ENCODE data around the gene ECSCR. TPM values are rescaled to one million over a fixed set of nuclear protein-coding genes. Genes with fewer than 3 reads are reported as not detected.
A peak's percentile ranks its signal among the peaks of the same experiment; 100 is the strongest.

Gene ECSCR
- total and polyA plus RNA-seq, 2 donors (not counting 3 experiments of a cell fraction or from before 2014, with no cell fraction given): 365 to 1,085 TPM

DNA sequence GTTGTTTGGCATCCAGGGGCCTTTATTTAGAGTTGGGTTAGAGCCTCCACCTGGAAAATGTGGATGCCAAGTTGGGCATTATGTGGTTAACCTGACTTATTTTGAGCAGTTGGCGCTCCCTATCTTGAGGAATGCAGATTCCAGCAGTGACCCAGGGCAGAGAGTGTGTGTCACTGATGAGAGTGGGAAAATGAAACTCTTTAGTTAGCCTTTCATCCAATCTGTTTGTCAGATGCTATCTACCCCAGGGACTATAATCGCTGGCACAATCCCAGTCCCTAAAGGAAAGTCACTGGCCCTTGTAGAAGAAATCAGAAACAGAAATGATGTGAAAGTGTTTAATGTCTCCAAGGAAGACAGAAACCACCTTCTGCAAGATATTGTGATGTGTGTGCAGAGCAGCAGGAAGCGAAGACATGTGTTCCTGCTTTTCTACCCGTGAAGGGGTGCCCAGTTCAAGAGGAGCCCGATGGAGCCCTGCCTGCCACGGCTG is 30.2 kb upstream of the ECSCR start:
- Histone ChIP-seq H4K20me1 (replicated peaks; ENCODE audit: control insufficient read depth, extremely low read depth, insufficient read depth, low read length) (no peaks in the 10 kb centered on the region), H3K4me3 (replicated peaks in 1 of 3; ENCODE audit: insufficient read depth in 1 of 3, low read depth in 1 of 3, low read length in 3 of 3) (no peak overlapping the region), H3K36me3 (ENCODE audit: control insufficient read depth in 2 of 2, extremely low read depth in 1 of 2, insufficient read depth in 2 of 2, low read length in 2 of 2) (no peaks in the 10 kb centered on the region), H3K4me1 (ENCODE audit: control insufficient read depth, extremely low read depth, insufficient read depth, low read length) (peaks cover 33% of the 10 kb centered on the region), H3K27me3 (ENCODE audit: control insufficient read depth in 2 of 2, insufficient read depth in 2 of 2, low read length in 2 of 2) (no peaks in the 10 kb centered on the region), H3K9ac (replicated peaks; ENCODE audit: extremely low read depth, insufficient read depth, low read length) (no peak overlapping the region), H3K9me3 (replicated peaks; ENCODE audit: control insufficient read depth, insufficient read depth, low read length) (no peaks in the 10 kb centered on the region), H3K9me1 (replicated peaks; ENCODE audit: control insufficient read depth, extremely low read depth, insufficient read depth, low read length) (no peaks in the 10 kb centered on the region), H2AFZ (ENCODE audit: low read depth, low read length) (peak overlapping the region; percentile 45), H3K4me2 (ENCODE audit: insufficient read depth, low read length) (peak overlapping the region; percentile 3), H3K79me2 (ENCODE audit: control insufficient read depth, insufficient read depth, low read length) (no peaks in the 10 kb centered on the region), H3K27ac (ENCODE audit: insufficient read depth, low read depth, low read length) (no peak overlapping the region)
- TF ChIP-seq GATA2 (IDR thresholded peaks at IDR 0.05; ENCODE audit: insufficient read depth, insufficient read length, low read depth, low read length): peak; percentile 19
- TF ChIP-seq, protein P1, sequence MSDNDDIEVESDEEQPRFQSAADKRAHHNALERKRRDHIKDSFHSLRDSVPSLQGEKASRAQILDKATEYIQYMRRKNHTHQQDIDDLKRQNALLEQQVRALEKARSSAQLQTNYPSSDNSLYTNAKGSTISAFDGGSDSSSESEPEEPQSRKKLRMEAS (IDR thresholded peaks at IDR 0.05; ENCODE audit: insufficient read depth, insufficient read length): no peak
- no peak for TF ChIP-seq EZH2 (IDR thresholded peaks at IDR 0.05; ENCODE audit: borderline replicate concordance, low read depth, low read length, severe bottlenecking)
- dilution Hi-C loops (cut with MboI; ENCODE audit: extremely low pct_ligation_motif_present, low sequenced_read_pairs): no loop called here
- intact Hi-C loops (cut with micrococcal nuclease): no loop called here
- BruUV-seq (replicated peaks): no TSS peak
- FAIRE-seq: no peak
- POLR2A ChIA-PET: no interaction called here
- CTCF ChIA-PET: interaction anchor here (1.0 to 6.8 kb wide), 3 partner anchors 11 to 21 kb away, joined by 3 to 39 read pairs (median 3); partner anchors contain the start of gene STING1
- peak; percentile 31 for DNase-seq (ENCODE audit: low read depth, low spot score)

DNA sequence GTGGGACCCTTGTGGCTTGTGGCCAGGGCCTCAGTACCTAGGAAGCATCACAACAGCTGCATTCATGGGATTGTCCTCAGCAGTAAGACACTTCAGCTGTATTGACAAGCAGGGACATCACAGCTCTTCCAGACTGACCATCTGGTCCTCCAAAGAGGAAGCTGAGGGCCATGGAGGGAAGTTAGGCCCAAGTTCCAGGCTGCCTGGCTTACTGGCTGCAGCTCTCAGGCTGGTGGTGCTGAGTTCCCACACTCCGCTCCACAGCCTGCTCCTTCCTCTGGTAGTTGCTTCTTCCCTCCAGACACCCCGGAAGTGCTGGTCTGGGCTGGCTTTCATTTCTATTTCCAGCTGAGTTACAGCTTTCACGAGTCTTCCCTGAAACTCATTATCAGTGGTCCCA is 25.7 kb upstream of the ECSCR start:
- H3K4me1 ChIP-seq (ENCODE audit: control insufficient read depth, extremely low read depth, insufficient read depth, low read length): peaks cover 7% of the 10 kb centered on the region
- intact Hi-C loops (cut with micrococcal nuclease) (no loop called here), dilution Hi-C loops (cut with MboI; ENCODE audit: extremely low pct_ligation_motif_present, low sequenced_read_pairs) (no loop called here)
- H3K36me3 ChIP-seq (ENCODE audit: control insufficient read depth in 2 of 2, extremely low read depth in 1 of 2, insufficient read depth in 2 of 2, low read length in 2 of 2): no peaks in the 10 kb centered on the region
- no peaks in the 10 kb centered on the region for H3K9me1 ChIP-seq (replicated peaks; ENCODE audit: control insufficient read depth, extremely low read depth, insufficient read depth, low read length)
- H3K9me3 ChIP-seq (replicated peaks; ENCODE audit: control insufficient read depth, insufficient read depth, low read length): no peaks in the 10 kb centered on the region
- H3K9ac ChIP-seq (replicated peaks; ENCODE audit: extremely low read depth, insufficient read depth, low read length): no peak overlapping the region
- H3K4me2 ChIP-seq (ENCODE audit: insufficient read depth, low read length): no peak overlapping the region
- no peak overlapping the region for H3K4me3 ChIP-seq (replicated peaks in 1 of 3; ENCODE audit: insufficient read depth in 1 of 3, low read depth in 1 of 3, low read length in 3 of 3)
- TF ChIP-seq POLR2A (IDR thresholded peaks at IDR 0.05; ENCODE audit: low read depth, low read length) (no peak), MYC (IDR thresholded peaks at IDR 0.05; ENCODE audit: low read depth, low read length) (no peak), POLR2AphosphoS5 (IDR thresholded peaks at IDR 0.05; ENCODE audit: insufficient read depth, low read depth, low read length) (no peak), EZH2 (IDR thresholded peaks at IDR 0.05; ENCODE audit: borderline replicate concordance, low read depth, low read length, severe bottlenecking) (no peak), JUN (IDR thresholded peaks at IDR 0.05; ENCODE audit: borderline replicate concordance, insufficient read depth, insufficient read length, low read depth) (no peak), GATA2 (IDR thresholded peaks at IDR 0.05; ENCODE audit: insufficient read depth, insufficient read length, low read depth, low read length) (no peak), FOS (IDR thresholded peaks at IDR 0.05; ENCODE audit: borderline replicate concordance, insufficient read depth, low read length) (no peak)
- TF ChIP-seq, protein P1 (IDR thresholded peaks at IDR 0.05; ENCODE audit: insufficient read depth, insufficient read length): no peak
- TF ChIP-seq, protein P2, sequence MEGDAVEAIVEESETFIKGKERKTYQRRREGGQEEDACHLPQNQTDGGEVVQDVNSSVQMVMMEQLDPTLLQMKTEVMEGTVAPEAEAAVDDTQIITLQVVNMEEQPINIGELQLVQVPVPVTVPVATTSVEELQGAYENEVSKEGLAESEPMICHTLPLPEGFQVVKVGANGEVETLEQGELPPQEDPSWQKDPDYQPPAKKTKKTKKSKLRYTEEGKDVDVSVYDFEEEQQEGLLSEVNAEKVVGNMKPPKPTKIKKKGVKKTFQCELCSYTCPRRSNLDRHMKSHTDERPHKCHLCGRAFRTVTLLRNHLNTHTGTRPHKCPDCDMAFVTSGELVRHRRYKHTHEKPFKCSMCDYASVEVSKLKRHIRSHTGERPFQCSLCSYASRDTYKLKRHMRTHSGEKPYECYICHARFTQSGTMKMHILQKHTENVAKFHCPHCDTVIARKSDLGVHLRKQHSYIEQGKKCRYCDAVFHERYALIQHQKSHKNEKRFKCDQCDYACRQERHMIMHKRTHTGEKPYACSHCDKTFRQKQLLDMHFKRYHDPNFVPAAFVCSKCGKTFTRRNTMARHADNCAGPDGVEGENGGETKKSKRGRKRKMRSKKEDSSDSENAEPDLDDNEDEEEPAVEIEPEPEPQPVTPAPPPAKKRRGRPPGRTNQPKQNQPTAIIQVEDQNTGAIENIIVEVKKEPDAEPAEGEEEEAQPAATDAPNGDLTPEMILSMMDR (IDR thresholded peaks at IDR 0.05; ENCODE audit: extremely low read depth in 1 of 2, insufficient read depth in 1 of 2, low read depth in 1 of 2, low read length in 2 of 2): no peak
- FAIRE-seq (no peak), DNase-seq (ENCODE audit: low read depth, low spot score) (no peak)
- no peak overlapping the region for H3K27ac ChIP-seq (ENCODE audit: insufficient read depth, low read depth, low read length)
- no TSS peak for BruUV-seq (replicated peaks)
- H3K27me3 ChIP-seq (ENCODE audit: control insufficient read depth in 2 of 2, insufficient read depth in 2 of 2, low read length in 2 of 2): no peaks in the 10 kb centered on the region
- H4K20me1 ChIP-seq (replicated peaks; ENCODE audit: control insufficient read depth, extremely low read depth, insufficient read depth, low read length): no peaks in the 10 kb centered on the region
- no peak overlapping the region for H2AFZ ChIP-seq (ENCODE audit: low read depth, low read length)
- no peaks in the 10 kb centered on the region for H3K79me2 ChIP-seq (ENCODE audit: control insufficient read depth, insufficient read depth, low read length)
- CTCF ChIA-PET: interaction anchor here (0.9 to 1.3 kb wide), 2 partner anchors 9 to 15 kb away, joined by 3 to 4 read pairs; no protein-coding TSS in a partner anchor
- POLR2A ChIA-PET: no interaction called here
